Stomach smooth muscle (tissue), 2 donors: ENCODE measurements around the gene ECI1.

ENCODE experiments used
- H3K27ac ChIP-seq: one replicate; pipeline ENCODE4 v1.7.0; 2013; ENCODE audit warnings: mild to moderate bottlenecking, low read length, inconsistent platforms
- H3K27me3 ChIP-seq, 2 donors: one replicate each; pipeline ENCODE4 v1.7.0; 2013; ENCODE audit warnings: low read length in 2 of 2; ENCODE audit not compliant: insufficient read depth in 2 of 2, control insufficient read depth in 1 of 2
- H3K36me3 ChIP-seq, 2 donors: one replicate each; pipeline ENCODE4 v1.7.0; 2013; ENCODE audit warnings: low read length in 2 of 2; ENCODE audit not compliant: control insufficient read depth in 2 of 2, insufficient read depth in 2 of 2
- H3K4me1 ChIP-seq: one replicate; pipeline ENCODE4 v1.7.0; 2013; ENCODE audit warnings: low read length; ENCODE audit not compliant: control insufficient read depth, insufficient read depth
- H3K4me3 ChIP-seq, 2 donors: one replicate each; pipeline ENCODE4 v1.7.0; 2013; ENCODE audit warnings: low read length in 2 of 2
- H3K9ac ChIP-seq, 2 donors: one replicate each; pipeline ENCODE4 v1.7.0; 2013; ENCODE audit warnings: low read length in 2 of 2, mild to moderate bottlenecking in 1 of 2
- H3K9me3 ChIP-seq, 2 donors: one replicate each; pipeline ENCODE4 v1.7.0; 2013; ENCODE audit warnings: low read length in 2 of 2; ENCODE audit not compliant: control insufficient read depth in 2 of 2
- donor health status: healthy.
- donor health status: Pancreatic carcinoma.

The ECI1 gene

GRCh38 chr16:2223221-2223941, 28.0 kb downstream of the ECI1 start, which contains the start of gene E4F1:
Gene E4F1 (plus strand): TSS chr16:2223591. CDS start chr16:2223614, 23 bp downstream.
- peaks cover 4 to 5% of the 10 kb centered on the region in 2 donors for H3K36me3 ChIP-seq
- no peaks in the 10 kb centered on the region for H3K9me3 ChIP-seq
- peak within 1 kb of the TSS; percentile 83 to 87 for H3K9ac ChIP-seq
- H3K27ac ChIP-seq = peak within 1 kb of the TSS; percentile 55
- H3K27me3 ChIP-seq = no peaks in the 10 kb centered on the region
- H3K4me3 ChIP-seq = peak within 1 kb of the TSS; percentile 85 to 88
- peaks cover 23% of the 10 kb centered on the region for H3K4me1 ChIP-seq

GRCh38 chr16:2216330-2216729, 35.1 kb downstream of the ECI1 start:
- H3K9me3 ChIP-seq = no peaks in the 10 kb centered on the region
- H3K4me3 ChIP-seq = no peak overlapping the region
- peaks cover 25% of the 10 kb centered on the region for H3K4me1 ChIP-seq
- H3K9ac ChIP-seq = no peak overlapping the region
- H3K27ac ChIP-seq = no peak overlapping the region
- no peaks in the 10 kb centered on the region for H3K27me3 ChIP-seq
- peaks cover 0 to 3% of the 10 kb centered on the region in 2 donors for H3K36me3 ChIP-seq

GRCh38 chr16:2214719-2214968, 36.7 kb downstream of the ECI1 start, which contains the start of gene PGP:
Gene PGP (minus strand): TSS chr16:2214840. CDS start chr16:2214777, 63 bp downstream.
- H3K27me3 ChIP-seq = no peaks in the 10 kb centered on the region
- peak within 1 kb of the TSS; percentile 88 for H3K27ac ChIP-seq
- no peaks in the 10 kb centered on the region for H3K9me3 ChIP-seq
- H3K4me1 ChIP-seq = peaks cover 29% of the 10 kb centered on the region
- H3K36me3 ChIP-seq = peaks cover 0 to 3% of the 10 kb centered on the region in 2 donors
- peak within 1 kb of the TSS; percentile 74 to 80 for H3K9ac ChIP-seq
- H3K4me3 ChIP-seq = peak within 1 kb of the TSS; percentile 77 to 81

GRCh38 chr16:2213817-2214718, 37.3 kb downstream of the ECI1 start:
- H3K27ac ChIP-seq = peak overlapping the region; percentile 24
- H3K9ac ChIP-seq = peak overlapping the region; percentile 68 to 70
- peaks cover 29% of the 10 kb centered on the region for H3K4me1 ChIP-seq
- peak overlapping the region; percentile 69 to 80 for H3K4me3 ChIP-seq
- H3K27me3 ChIP-seq = no peaks in the 10 kb centered on the region
- H3K9me3 ChIP-seq = no peaks in the 10 kb centered on the region
- H3K36me3 ChIP-seq = peaks cover 0 to 4% of the 10 kb centered on the region in 2 donors

GRCh38 chr16:2212362-2213324, 38.7 kb downstream of the ECI1 start:
- peak overlapping the region; percentile 31 to 66 for H3K4me3 ChIP-seq
- H3K9ac ChIP-seq = peak overlapping the region; percentile 42 to 60
- H3K27me3 ChIP-seq = no peaks in the 10 kb centered on the region
- peaks cover 6 to 11% of the 10 kb centered on the region in 2 donors for H3K36me3 ChIP-seq
- H3K9me3 ChIP-seq = no peaks in the 10 kb centered on the region
- H3K4me1 ChIP-seq = peaks cover 29% of the 10 kb centered on the region
- no peak overlapping the region for H3K27ac ChIP-seq

- Histone ChIP-seq H3K9ac (no peak overlapping the region), H3K4me3 (no peak overlapping the region), H3K9me3 (no peaks in the 10 kb centered on the region), H3K4me1 (peaks cover 31% of the 10 kb centered on the region), H3K27me3 (no peaks in the 10 kb centered on the region), H3K27ac (no peak overlapping the region), H3K36me3 (peaks cover 12 to 15% of the 10 kb centered on the region in 2 donors)
Measured at GRCh38 chr16:2211923-2212347, 39.5 kb downstream of the ECI1 start.

GRCh38 chr16:2210386-2211365, 40.7 kb downstream of the ECI1 start, which contains the start of gene BRICD5:
Gene BRICD5 (minus strand): TSS chr16:2210863. CDS start chr16:2210833, 30 bp downstream.
- Histone ChIP-seq H3K27me3 (no peaks in the 10 kb centered on the region), H3K27ac (no peak within 1 kb of the TSS), H3K9me3 (no peaks in the 10 kb centered on the region), H3K36me3 (peaks cover 12 to 15% of the 10 kb centered on the region in 2 donors), H3K4me3 (no peak within 1 kb of the TSS), H3K4me1 (peaks cover 42% of the 10 kb centered on the region), H3K9ac (no peak within 1 kb of the TSS)

GRCh38 chr16:2210009-2210332, 41.4 kb downstream of the ECI1 start:
- Histone ChIP-seq H3K36me3 (peaks cover 12 to 15% of the 10 kb centered on the region in 2 donors), H3K9ac (no peak overlapping the region), H3K9me3 (no peaks in the 10 kb centered on the region), H3K27me3 (no peaks in the 10 kb centered on the region), H3K27ac (no peak overlapping the region), H3K4me1 (peaks cover 45% of the 10 kb centered on the region), H3K4me3 (no peak overlapping the region)

GRCh38 chr16:2209258-2210008, 42.0 kb downstream of the ECI1 start:
- no peak overlapping the region for H3K4me3 ChIP-seq
- H3K36me3 ChIP-seq = peaks cover 12 to 15% of the 10 kb centered on the region in 2 donors
- H3K27me3 ChIP-seq = no peaks in the 10 kb centered on the region
- H3K9me3 ChIP-seq = no peaks in the 10 kb centered on the region
- no peak overlapping the region for H3K27ac ChIP-seq
- peaks cover 49% of the 10 kb centered on the region for H3K4me1 ChIP-seq
- H3K9ac ChIP-seq = no peak overlapping the region
